Osteocyte (in vitro differentiated cells): ENCODE results near the gene MRGPRF. TPM values are rescaled to one million over a fixed set of nuclear protein-coding genes. Genes with fewer than 3 reads are reported as not detected.
A peak's percentile ranks its signal among the peaks of the same experiment; 100 is the strongest.

Experiments used
- DNase-seq: peaks from one replicate; pipeline ENCODE4 v3.0.0; 2021; ENCODE audit warnings: mixed read lengths; ENCODE audit not compliant: unreplicated experiment; ENCODE audit errors: extremely low spot score
- H3K27ac Mint-ChIP-seq: one replicate; pipeline ENCODE4 v1.8.0; 2021; ENCODE audit warnings: mild to moderate bottlenecking, mixed read lengths; ENCODE audit not compliant: unreplicated experiment
- H3K27me3 Mint-ChIP-seq: one replicate; pipeline ENCODE4 v1.8.0; 2021; ENCODE audit warnings: mixed read lengths; ENCODE audit not compliant: unreplicated experiment
- H3K36me3 Mint-ChIP-seq: one replicate; pipeline ENCODE4 v1.8.0; 2021; ENCODE audit warnings: mixed read lengths; ENCODE audit not compliant: unreplicated experiment
- H3K4me1 Mint-ChIP-seq: one replicate; pipeline ENCODE4 v1.8.0; 2021; ENCODE audit warnings: mixed read lengths; ENCODE audit not compliant: unreplicated experiment
- H3K4me3 Mint-ChIP-seq: one replicate; pipeline ENCODE4 v1.8.0; 2021; ENCODE audit warnings: mild to moderate bottlenecking, moderate library complexity, mixed read lengths; ENCODE audit not compliant: unreplicated experiment
- H3K9me3 Mint-ChIP-seq: one replicate; pipeline ENCODE4 v1.8.0; 2021; ENCODE audit warnings: mixed read lengths; ENCODE audit not compliant: unreplicated experiment
- total RNA-seq: library from RNA; stranded (reverse); gene quantifications from 2 replicates; pipeline ENCODE4 v1.2.1, GENCODE V29; 2021
- TF ChIP-seq, protein P1 (sequence below): fragments of 200-600 bp; sonication (generic); IDR thresholded peaks from 2 replicates; pipeline ENCODE4 v1.5.0; 2021; ENCODE audit warnings: antibody characterized with exemption, mild to moderate bottlenecking, moderate library complexity

The MRGPRF gene
- total RNA-seq, 1 donor from 2014 or later = 7.0 TPM

DNA sequence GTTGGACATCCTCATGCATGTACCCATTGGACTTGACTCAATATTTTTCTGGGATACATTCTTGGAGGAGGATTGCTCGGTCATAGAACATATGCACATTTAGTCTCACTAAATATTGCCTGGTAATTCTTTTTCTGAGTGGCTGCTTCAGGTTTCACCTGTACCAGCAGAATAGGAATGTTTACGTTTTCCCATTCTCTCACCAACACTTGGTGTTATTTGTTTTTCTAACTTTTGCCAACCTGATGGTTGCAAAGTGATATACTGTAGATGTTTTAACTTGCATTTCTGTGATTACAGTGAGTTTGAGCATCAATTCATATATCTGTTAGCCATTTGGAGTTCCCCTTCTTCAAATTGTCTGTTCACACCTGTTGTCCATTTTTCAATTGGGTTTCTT lies 30.9 kb downstream of the MRGPRF start:
- Mint-ChIP-seq H3K36me3 (peaks cover 7% of the 10 kb centered on the region), H3K9me3 (peaks cover 23% of the 10 kb centered on the region), H3K27me3 (peaks cover 61% of the 10 kb centered on the region), H3K4me1 (peaks cover 7% of the 10 kb centered on the region), H3K4me3 (no peak overlapping the region), H3K27ac (no peak overlapping the region)
- DNase-seq = no peak
- TF ChIP-seq, protein P1, sequence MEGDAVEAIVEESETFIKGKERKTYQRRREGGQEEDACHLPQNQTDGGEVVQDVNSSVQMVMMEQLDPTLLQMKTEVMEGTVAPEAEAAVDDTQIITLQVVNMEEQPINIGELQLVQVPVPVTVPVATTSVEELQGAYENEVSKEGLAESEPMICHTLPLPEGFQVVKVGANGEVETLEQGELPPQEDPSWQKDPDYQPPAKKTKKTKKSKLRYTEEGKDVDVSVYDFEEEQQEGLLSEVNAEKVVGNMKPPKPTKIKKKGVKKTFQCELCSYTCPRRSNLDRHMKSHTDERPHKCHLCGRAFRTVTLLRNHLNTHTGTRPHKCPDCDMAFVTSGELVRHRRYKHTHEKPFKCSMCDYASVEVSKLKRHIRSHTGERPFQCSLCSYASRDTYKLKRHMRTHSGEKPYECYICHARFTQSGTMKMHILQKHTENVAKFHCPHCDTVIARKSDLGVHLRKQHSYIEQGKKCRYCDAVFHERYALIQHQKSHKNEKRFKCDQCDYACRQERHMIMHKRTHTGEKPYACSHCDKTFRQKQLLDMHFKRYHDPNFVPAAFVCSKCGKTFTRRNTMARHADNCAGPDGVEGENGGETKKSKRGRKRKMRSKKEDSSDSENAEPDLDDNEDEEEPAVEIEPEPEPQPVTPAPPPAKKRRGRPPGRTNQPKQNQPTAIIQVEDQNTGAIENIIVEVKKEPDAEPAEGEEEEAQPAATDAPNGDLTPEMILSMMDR = no peak

DNA sequence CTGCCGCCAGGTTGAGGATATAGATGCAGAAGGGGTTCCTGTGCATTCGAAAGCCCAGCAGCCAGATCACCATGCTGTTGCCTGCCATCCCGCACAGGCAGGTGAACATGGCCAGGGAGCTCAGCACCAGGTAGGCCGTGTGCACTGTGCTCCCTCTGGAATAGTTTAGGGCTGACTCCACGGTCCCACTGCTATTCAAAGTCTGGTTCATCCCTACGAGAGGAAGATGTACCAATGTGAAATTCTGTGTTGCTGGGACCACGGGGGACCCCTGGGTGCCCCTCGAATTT lies 32.3 kb downstream of the MRGPRF start, which contains the start of gene MRGPRD:
Gene MRGPRD (minus strand): TSS at position 211 of the 290 bp plus-strand sequence. CDS start 0 bp downstream, at position 211.
- Mint-ChIP-seq H3K27me3 (peaks cover 56% of the 10 kb centered on the region), H3K36me3 (no peaks in the 10 kb centered on the region), H3K9me3 (peaks cover 13% of the 10 kb centered on the region), H3K27ac (no peak within 1 kb of the TSS), H3K4me1 (peaks cover 11% of the 10 kb centered on the region), H3K4me3 (no peak within 1 kb of the TSS)
- TF ChIP-seq, protein P1 = no peak
- peak; percentile 54 for DNase-seq

DNA sequence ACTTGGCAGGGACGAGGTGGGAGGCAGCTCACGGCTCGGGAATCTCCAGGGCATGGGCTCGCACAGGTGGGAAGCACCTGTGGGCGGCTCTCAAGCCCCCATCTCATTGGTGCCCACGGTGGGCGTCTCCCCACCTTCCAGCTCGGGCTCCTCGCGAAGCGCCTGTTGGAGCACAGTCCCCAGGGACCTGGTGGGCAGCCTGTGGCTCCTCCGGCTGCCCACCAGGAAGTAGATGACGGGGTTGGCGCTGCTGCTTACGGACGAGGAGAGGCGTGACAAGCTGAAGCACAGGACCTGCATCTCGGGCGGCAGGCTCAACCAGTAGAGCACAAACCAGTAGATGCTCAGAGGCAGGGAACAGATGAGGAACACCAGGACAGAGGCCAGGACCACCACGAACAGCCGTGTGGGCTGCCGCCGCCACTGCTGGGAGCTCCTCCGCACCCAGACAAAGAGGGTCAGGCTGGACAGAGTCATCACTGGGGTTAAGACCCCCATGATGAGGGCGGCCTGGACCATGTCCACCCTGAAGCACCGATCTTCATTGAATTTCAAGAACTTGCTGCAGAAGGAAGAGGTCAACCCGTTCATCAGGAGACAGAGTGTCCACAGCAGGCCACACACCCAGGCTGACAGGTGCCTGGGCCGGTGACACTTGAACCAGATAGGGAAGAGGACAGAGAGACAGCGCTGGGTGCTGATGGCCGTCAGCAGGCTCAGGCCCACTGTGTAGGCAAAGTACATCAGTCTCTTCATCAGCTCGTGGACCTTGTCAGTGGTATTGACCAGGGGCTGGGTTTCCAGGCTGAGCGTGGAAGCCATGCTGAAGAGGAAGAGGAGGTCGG lies 32.9 kb downstream of the MRGPRF start:
- TF ChIP-seq, protein P1 = no peak
- peaks cover 13% of the 10 kb centered on the region for H3K9me3 Mint-ChIP-seq
- H3K4me1 Mint-ChIP-seq = peaks cover 11% of the 10 kb centered on the region
- H3K27me3 Mint-ChIP-seq = peaks cover 50% of the 10 kb centered on the region
- H3K36me3 Mint-ChIP-seq = no peaks in the 10 kb centered on the region
- DNase-seq = peak; percentile 68
- no peak overlapping the region for H3K27ac Mint-ChIP-seq
- no peak overlapping the region for H3K4me3 Mint-ChIP-seq

DNA sequence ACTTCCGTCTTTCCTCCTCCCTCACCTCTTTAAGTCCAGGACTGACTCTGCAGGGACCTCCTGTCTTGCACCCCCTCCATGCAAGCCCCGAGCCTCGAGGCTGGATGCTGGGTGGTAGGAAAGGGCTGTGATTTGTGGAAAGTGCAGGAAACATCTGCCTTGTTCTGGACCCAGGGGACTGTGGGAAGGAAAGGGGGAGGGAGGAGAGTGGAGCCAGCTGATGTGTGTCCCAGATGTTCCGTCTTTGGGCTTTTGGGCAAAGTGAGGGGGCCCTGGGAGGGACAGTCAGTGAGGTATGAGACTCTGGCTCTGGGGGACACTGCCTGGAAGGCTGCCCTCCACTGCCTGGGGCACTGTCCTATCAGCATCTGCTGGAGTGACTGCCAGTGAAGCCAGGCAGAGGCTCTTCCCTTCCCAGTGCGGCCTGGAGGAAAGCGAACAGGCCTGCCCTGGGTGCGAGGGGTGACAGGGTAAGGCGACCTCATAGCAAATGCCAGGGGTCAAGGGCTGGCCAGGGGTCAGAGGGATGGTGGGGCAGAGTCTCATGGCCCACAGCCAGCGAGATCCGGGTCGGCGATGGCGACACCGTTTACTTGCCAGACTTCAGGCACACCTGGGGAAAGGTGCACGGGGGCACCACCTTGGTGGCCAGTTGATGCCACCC lies 34.0 kb downstream of the MRGPRF start:
- Mint-ChIP-seq H3K27ac (no peak overlapping the region), H3K4me1 (peaks cover 11% of the 10 kb centered on the region), H3K36me3 (no peaks in the 10 kb centered on the region), H3K4me3 (no peak overlapping the region), H3K27me3 (peaks cover 46% of the 10 kb centered on the region), H3K9me3 (peaks cover 13% of the 10 kb centered on the region)
- TF ChIP-seq, protein P1 = no peak
- DNase-seq = peak; percentile 75

DNA sequence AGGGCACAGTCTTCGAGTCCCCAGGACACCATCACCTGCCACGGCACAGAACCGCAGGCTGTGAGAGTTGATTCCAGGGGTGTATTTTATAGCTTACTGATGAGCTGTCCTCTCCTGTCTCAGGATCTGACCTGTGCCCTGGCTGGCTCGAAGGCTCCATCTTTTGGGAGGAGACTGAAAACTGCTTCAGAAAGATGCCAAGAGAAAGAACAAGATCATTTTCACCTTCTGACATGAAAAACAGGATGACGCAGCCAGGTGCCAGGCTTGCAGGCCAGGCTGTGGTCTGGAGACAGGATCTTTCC lies 34.5 kb downstream of the MRGPRF start:
- Mint-ChIP-seq H3K27ac (no peak overlapping the region), H3K27me3 (peaks cover 42% of the 10 kb centered on the region), H3K4me3 (no peak overlapping the region), H3K36me3 (no peaks in the 10 kb centered on the region), H3K9me3 (peaks cover 13% of the 10 kb centered on the region), H3K4me1 (peaks cover 11% of the 10 kb centered on the region)
- TF ChIP-seq, protein P1 = no peak
- no peak for DNase-seq
